Parathyroid adenoma (tissue), 2 donors: ENCODE measurements around the gene ANKRD39.

Experiments
- H2AFZ ChIP-seq: fragments of 300-600 bp; sonication (generic); one replicate; pipeline ENCODE4 v1.7.0; 2017; ENCODE audit warnings: antibody characterized with exemption, mild to moderate bottlenecking
- H3K27ac ChIP-seq: fragments of 300-600 bp; sonication (generic); one replicate; pipeline ENCODE4 v1.7.0; 2017
- H3K27me3 ChIP-seq: fragments of 300-600 bp; sonication (generic); one replicate; pipeline ENCODE4 v1.7.0; 2017; ENCODE audit warnings: low read length; ENCODE audit not compliant: control insufficient read depth, insufficient read depth
- H3K36me3 ChIP-seq: fragments of 300-600 bp; sonication (generic); one replicate; pipeline ENCODE4 v1.7.0; 2017; ENCODE audit warnings: low read length; ENCODE audit not compliant: control insufficient read depth, insufficient read depth
- H3K4me1 ChIP-seq: fragments of 300-600 bp; sonication (generic); one replicate; pipeline ENCODE4 v1.7.0; 2017; ENCODE audit warnings: control low read depth
- H3K4me2 ChIP-seq: fragments of 300-600 bp; sonication (generic); one replicate; pipeline ENCODE4 v1.7.0; 2017; ENCODE audit warnings: low read length
- H3K4me3 ChIP-seq: fragments of 300-600 bp; sonication (generic); one replicate; pipeline ENCODE4 v1.7.0; 2017; ENCODE audit warnings: low read depth, low read length
- H3K79me2 ChIP-seq: fragments of 300-600 bp; sonication (generic); one replicate; pipeline ENCODE4 v1.7.0; 2017; ENCODE audit warnings: control low read depth
- H3K9ac ChIP-seq: fragments of 300-600 bp; sonication (generic); one replicate; pipeline ENCODE4 v1.7.0; 2017; ENCODE audit warnings: mild to moderate bottlenecking
- H3K9me3 ChIP-seq: fragments of 300-600 bp; sonication (generic); one replicate; pipeline ENCODE4 v1.7.0; 2017; ENCODE audit warnings: low read length; ENCODE audit not compliant: control insufficient read depth
- CTCF ChIP-seq: fragments of 300-600 bp; sonication (generic); IDR thresholded peaks from one replicate; pipeline ENCODE4 v1.7.0; 2017; ENCODE audit warnings: antibody characterized with exemption, mild to moderate bottlenecking
- donor health status: primary hyperparathyroidism.

ANKRD39 gene

GRCh38 chr2:96841701-96842495 is 15.9 kb downstream of the ANKRD39 start:
- H3K36me3 ChIP-seq = no peaks in the 10 kb centered on the region
- peak overlapping the region; percentile 49 for H3K27ac ChIP-seq
- H3K9ac ChIP-seq = no peak overlapping the region
- no peaks in the 10 kb centered on the region for H3K79me2 ChIP-seq
- no peaks in the 10 kb centered on the region for H3K9me3 ChIP-seq
- TF ChIP-seq CTCF = no peak
- peaks cover 19% of the 10 kb centered on the region for H3K4me1 ChIP-seq
- H3K27me3 ChIP-seq = no peaks in the 10 kb centered on the region
- peak overlapping the region; percentile 49 for H3K4me2 ChIP-seq
- peak overlapping the region; percentile 54 for H2AFZ ChIP-seq
- H3K4me3 ChIP-seq = no peak overlapping the region

- Histone ChIP-seq H3K4me3 (no peak overlapping the region), H3K4me2 (no peak overlapping the region), H3K9me3 (no peaks in the 10 kb centered on the region), H3K27me3 (no peaks in the 10 kb centered on the region), H3K36me3 (no peaks in the 10 kb centered on the region), H2AFZ (peak overlapping the region; percentile 63), H3K4me1 (peaks cover 19% of the 10 kb centered on the region), H3K79me2 (no peaks in the 10 kb centered on the region), H3K9ac (no peak overlapping the region), H3K27ac (no peak overlapping the region)
- no peak for TF ChIP-seq CTCF
These were observed 17.7 kb downstream of the ANKRD39 start for GRCh38 chr2:96839875-96840850.

- H3K27me3 ChIP-seq = no peaks in the 10 kb centered on the region
- H3K27ac ChIP-seq = no peak overlapping the region
- no peak overlapping the region for H3K4me3 ChIP-seq
- no peak overlapping the region for H3K9ac ChIP-seq
- H3K4me1 ChIP-seq = peaks cover 19% of the 10 kb centered on the region
- H2AFZ ChIP-seq = peak overlapping the region; percentile 63
- no peaks in the 10 kb centered on the region for H3K79me2 ChIP-seq
- H3K4me2 ChIP-seq = no peak overlapping the region
- no peaks in the 10 kb centered on the region for H3K36me3 ChIP-seq
- H3K9me3 ChIP-seq = no peaks in the 10 kb centered on the region
- TF ChIP-seq CTCF = no peak
These were observed 18.4 kb downstream of the ANKRD39 start for GRCh38 chr2:96839293-96839874.

GRCh38 chr2:96838345-96839292 is 19.2 kb downstream of the ANKRD39 start:
- Histone ChIP-seq H3K36me3 (no peaks in the 10 kb centered on the region), H3K9me3 (no peaks in the 10 kb centered on the region), H3K9ac (no peak overlapping the region), H3K79me2 (no peaks in the 10 kb centered on the region), H3K4me3 (no peak overlapping the region), H2AFZ (peak overlapping the region; percentile 63), H3K4me2 (no peak overlapping the region), H3K27me3 (no peaks in the 10 kb centered on the region), H3K4me1 (peaks cover 19% of the 10 kb centered on the region), H3K27ac (no peak overlapping the region)
- no peak for TF ChIP-seq CTCF
